ENCODE measurements around the gene BTAF1.
"Not testable (repeated sequence)": the region's sequence is repeated elsewhere in the genome, so short reads cannot be mapped to it uniquely, and the experiment has no call there.

Gene BTAF1

GRCh38 chr10:91923371-91924211 is at the start of gene BTAF1:
Gene BTAF1, plus strand, starts transcription at chr10:91923770. Its CDS starts 307 bp downstream, at chr10:91924077.
- peak; percentile 58 to 96 (median 88) for DNase-seq

DNA sequence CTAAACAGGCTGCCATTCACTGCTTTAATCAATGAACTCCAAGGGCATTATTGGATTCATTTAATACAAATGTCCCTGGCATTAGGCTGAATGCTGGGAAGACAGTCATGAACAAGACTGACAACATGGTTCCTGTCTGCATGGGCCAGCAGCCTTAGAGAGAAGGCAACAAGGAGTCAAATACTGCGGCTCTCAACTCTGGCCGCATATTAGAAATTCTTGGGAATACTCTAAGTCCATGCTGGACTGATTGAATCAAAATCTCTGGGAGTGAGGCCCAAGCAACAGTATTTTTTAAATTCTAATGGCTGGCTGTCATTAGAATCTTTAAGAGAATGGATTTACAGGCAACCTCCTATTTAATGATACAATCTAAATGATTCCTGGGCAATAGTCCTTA is 48.4 kb upstream of the BTAF1 start:
- DNase-seq, result no peak

DNA sequence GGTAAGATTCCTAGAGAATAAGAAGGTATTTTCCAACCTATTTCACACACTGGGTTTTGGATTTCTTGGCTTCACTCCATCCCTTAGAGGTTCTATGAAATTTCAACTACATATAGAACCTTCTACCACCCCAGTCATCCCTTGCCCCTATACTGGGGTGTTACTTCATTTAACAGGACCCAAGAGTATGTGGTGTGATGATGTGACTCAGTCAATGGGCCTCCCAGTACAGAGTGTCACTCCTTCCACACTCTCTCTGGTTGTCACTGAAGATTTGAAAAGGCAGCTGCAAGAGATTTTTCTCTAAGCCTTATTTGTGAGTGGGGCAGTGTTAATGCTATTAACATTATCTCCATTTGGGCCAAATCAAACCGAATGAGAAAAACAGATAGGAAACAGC is 47.8 kb upstream of the BTAF1 start:
- DNase-seq, result no peak

DNA sequence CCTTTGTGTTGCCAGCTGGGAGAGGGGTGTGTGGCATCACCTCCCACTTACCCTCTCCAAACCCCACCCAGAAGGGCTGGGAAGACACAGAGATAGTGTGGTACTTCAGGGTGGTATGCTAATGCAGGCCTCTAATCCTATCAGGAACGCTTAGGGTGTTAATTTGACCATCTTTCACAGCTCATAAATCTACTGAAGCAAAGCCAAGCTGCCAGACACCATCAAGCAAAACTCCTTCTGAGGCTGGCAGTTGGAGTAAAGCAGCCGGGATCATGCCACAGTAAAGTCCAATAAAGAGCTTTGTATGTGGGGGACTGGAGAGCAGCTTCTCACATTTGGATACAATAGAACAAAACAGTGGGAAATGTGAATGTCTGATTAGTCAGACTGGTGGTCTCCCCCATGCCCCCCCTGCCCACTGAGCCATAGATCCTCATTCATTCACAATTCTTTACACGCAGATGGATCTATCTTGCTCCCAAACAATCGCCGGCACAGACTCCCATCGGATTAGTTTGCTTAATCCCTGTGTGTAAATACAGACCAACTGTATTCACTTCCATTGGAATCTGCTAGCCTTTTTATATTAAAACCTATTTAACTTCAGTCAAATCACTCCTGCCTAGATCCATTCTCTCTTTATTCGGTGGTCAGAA is 43.9 kb upstream of the BTAF1 start:
- DNase-seq, result no peak

GRCh38 chr10:91880310-91880709 is 43.3 kb upstream of the BTAF1 start:
- DNase-seq, result no peak

DNA sequence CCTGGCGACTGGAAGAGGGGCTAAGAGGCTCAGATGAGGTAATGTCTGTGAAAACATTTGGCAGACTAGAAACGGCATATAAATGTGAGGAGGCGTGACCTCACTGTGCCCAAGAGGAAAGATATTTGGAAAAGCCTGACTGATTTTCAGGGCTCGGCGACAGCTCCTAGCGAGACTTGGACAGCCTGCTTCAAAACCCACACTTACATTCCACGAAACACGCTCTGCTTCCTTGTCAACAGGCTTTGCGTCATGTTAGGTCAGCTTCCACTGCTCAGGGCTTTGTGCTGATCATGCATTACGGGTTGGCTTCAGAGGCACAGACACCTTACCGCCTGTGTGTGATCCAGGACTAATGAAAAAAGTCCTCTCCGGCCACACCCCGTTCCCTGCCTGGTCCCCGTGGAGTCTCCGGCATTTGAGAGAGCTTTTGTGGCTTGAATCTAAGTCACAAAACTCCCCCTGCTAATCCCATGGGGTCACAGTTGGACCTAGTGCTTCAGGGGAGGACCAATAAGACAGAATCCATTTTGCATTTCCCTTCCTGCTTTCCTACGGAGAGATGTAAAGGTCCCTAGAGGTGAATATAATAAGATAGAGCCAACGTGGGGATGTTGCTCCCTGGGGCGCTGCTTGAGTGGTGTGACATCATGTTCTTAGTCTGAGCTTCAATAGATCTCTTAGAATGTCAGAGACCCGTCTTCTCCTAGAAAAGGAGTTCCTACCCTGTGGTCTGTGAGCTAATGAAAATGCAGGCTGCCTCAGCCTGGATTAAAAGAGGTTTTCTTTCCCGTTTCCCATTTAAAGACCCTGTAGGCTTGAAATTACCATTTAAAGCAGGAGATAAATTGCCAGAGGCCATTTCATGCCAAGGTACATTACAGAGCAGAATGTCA is 39.8 kb upstream of the BTAF1 start:
- DNase-seq, result peak in 28 of 58 donors; percentile 5 to 71 (median 20)

GRCh38 chr10:91884536-91884935 is 39.0 kb upstream of the BTAF1 start:
- DNase-seq, result no peak

DNA sequence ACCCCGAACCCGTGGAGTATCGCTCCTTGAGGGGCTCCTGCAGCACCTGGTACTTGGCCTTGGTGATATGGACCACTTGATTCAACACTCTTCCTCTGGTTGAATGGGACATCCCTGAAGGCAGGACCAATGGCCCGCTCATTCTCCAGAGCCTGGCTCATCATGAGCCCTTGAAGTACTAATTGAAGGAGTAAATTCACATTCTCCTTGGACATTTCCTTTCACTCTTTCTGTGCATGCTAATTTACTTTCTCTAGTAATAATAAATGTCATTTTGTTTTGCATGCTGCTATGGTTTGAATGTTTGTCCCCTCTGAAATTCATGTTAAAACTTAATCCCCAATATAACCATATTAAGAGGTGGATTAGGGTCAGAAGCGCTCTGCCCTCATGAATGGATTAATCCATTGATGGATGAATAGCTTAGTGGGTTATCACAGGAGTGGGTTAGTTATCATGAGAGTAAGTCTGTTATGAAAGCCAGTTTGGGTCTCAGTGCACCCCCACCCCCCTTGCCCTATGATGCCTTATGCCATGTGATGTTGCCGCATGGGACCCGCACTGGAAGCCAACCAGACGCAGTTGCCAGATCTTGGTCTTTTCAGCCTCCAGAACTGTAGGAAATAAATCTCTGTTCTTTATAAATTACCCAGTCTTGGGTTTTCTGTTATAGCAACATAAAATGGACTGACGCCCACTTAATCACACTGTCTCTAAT is 38.0 kb upstream of the BTAF1 start:
- no peak for DNase-seq

GRCh38 chr10:91886954-91887271 is 36.7 kb upstream of the BTAF1 start:
- no peak for DNase-seq

DNA sequence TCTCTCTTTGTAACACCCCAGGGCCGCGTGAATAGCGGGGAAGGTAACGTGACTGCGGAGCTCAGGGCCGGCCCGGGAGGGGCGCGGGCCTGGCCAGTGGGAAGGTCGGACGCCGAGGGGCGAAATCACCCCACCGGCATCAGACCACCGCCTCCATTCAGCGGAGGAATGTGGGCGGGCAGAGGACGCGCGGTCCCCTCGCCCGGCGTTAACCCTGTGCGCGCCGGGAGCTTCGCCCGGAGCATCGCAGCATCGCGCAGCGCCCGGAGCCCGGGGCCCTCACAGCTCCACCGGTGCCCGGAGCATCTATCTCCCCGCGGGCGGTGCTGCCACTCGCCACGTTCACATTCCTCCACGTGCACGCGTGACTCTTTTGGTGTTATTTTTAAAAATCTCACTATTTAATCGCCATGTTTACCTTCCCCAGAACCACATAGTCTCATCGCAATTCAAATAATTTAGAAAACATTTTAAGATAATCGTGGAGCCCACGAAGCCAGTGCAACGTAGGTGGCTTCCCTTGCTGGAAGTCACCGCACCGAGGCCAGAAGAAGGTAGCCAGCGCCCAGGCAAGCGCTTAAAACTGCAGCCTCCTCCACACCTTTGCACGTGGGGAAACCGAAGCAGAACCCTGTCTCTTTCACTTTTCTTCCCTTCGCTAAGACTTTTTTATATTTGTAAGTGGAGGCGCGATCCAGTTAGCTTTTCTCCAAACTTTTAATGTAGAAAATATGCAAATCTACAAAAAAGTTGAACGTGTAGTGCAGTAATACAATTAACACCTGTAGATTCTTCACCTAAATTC is 36.1 kb upstream of the BTAF1 start:
- peak in 49 of 58 donors; percentile 16 to 80 (median 47) for DNase-seq

DNA sequence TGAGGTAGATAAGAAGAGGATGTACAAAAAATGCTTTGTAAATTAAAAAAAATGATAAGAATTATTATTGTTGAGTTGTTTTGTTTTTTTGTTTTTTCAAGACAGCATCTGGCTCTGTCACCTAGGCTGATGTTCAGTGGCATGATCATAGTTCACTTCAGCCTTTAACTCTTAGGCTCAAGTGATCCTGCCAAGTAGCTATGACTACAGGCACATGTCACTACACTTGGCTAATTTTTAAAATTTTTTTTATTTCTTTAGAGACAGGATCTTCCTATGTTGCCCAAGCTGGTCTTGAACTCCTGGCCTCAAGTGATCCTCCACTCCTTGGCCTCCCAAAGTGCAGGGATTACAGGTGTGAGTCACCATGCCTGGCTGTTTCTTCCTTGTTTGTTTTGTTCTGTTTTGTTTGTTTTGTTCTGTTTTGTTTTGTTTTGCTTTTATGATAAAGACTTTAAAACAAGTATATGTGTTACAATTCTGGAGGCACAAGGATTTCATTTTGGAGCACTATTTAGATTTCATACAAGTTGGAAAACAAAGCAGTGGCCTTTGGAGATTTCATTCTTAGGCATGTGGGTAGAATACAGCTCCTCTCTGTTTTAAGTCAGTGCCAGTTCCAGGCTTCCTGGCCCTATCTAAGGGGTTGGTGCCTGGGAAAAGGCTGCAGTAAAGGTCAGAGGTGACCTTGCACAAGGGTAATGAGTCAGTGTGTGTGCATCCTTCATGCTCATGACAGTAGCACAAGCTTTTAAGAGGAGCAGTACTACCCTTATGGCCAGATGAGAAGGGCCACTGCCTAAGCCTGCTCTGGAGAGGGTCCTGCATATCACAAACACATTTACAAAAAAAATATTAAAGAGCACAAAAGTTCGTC is 32.2 kb upstream of the BTAF1 start:
- DNase-seq, result no peak

- no peak for DNase-seq
Measured at GRCh38 chr10:91893051-91893450, 30.5 kb upstream of the BTAF1 start.

- not testable (repeated sequence) for DNase-seq
Measured at GRCh38 chr10:91894261-91894685, 29.3 kb upstream of the BTAF1 start.

GRCh38 chr10:91896212-91896756 is 27.3 kb upstream of the BTAF1 start:
- no peak for DNase-seq

GRCh38 chr10:91897421-91897820 is 26.1 kb upstream of the BTAF1 start:
- DNase-seq, result no peak

DNA sequence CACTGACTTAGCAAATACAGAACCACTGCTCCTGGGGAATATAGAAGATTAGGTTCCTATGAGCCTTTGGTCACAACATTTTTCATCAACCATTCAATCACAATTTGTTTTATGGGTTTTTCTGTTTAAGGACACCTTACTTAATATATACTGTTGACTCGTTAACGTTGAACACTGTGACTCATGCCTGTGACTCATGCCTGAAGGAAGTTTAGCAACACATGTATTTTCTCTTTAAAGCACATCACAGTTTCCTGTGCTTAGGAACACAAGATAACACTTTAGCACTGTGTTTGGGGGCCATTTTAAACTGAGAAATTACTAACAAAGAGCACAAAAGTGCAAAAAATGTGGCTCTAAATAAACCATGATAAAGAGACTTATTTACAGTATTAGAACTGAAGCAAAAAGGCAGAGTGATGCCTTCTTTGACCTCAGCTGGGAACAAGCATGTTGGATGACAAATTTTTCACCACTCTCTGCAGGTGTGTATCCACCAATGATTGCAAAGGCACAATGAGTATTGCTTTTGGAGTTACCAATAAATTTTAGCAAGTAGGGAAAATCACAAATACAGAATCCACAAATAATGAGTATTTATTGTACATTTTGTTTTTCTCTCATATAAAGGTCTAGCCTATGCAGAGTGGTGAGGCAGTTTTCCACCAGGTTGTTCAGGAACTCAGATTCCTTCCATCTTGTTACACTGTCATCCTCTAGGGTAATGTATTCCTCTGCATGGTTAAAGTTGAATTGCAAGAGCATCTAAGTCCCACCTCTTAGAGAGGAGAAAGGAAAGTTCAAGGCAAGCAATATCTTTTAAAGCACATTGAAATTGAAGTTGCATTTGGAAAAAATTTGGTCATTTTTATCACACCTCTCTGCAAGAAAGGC is 21.5 kb upstream of the BTAF1 start:
- peak in 4 of 58 donors; percentile 16 to 28 (median 24) for DNase-seq

DNA sequence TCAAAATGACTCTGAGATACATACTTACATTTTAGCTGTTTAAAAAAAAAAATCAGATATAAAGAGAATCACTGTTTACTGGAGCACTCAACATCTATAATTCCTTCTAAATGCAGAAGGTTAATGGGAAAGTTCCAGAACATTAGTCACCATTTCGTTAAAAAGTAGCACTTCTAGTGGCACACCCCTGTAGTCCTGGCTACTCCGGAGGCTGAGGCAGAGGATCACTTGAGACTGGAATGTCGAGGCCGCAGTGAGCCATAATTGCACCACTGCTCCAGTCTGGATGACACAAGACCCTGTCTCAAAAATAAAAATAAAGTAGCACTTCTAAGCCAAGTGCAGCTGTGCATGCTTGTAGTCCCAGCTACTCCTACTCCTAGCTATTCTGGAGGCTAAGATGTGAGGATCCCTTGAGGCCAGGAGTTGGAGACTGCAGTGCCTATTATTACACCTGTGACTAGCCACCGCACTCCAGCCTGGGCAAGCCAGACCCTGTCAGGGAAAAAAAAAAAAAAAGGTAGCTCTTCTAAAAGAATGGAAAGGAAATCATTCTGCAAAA is 16.5 kb upstream of the BTAF1 start:
- no peak for DNase-seq

Measured in anterior cingulate cortex (tissue), 58 donors.